Astrocyte (in vitro differentiated cells and primary cell): Measurements from ENCODE around the gene DDT. TPM values are rescaled to one million over a fixed set of nuclear protein-coding genes. Genes with fewer than 3 reads are reported as not detected.

Experiments used
- DNase-seq: peaks from one replicate; pipeline ENCODE4 v3.0.0-alpha.2; 2010; ENCODE audit warnings: low read depth
- FAIRE-seq: peaks from 2 replicates; lab custom pipeline; 2011; peaks lifted over from hg19 to GRCh38; lab: Jason Lieb, UNC
- H2AFZ ChIP-seq: 2 replicates; pipeline ENCODE4 v1.6.0; 2012; ENCODE audit warnings: low read depth, low read length, inconsistent platforms
- H3K27ac ChIP-seq: 2 replicates; pipeline ENCODE4 v1.5.1; 2011; ENCODE audit warnings: low read depth, low read length, inconsistent platforms
- H3K27me3 ChIP-seq: 2 replicates; pipeline ENCODE4 v1.6.0; 2011; ENCODE audit warnings: low read length, inconsistent platforms; ENCODE audit not compliant: insufficient read depth
- H3K36me3 ChIP-seq: 2 replicates; pipeline ENCODE4 v1.5.1; 2011; ENCODE audit warnings: low read length, inconsistent platforms; ENCODE audit not compliant: insufficient read depth
- H3K4me1 ChIP-seq: 2 replicates; pipeline ENCODE4 v1.5.1; 2011; ENCODE audit warnings: low read length, inconsistent platforms; ENCODE audit not compliant: insufficient read depth
- H3K4me2 ChIP-seq: 2 replicates; pipeline ENCODE4 v1.6.0; 2012; ENCODE audit warnings: low read length, inconsistent platforms
- H3K4me3 ChIP-seq: 2 replicates; pipeline ENCODE4 v1.5.1; 2011; ENCODE audit warnings: low read depth, mild to moderate bottlenecking, low read length, inconsistent platforms; ENCODE audit not compliant: insufficient read depth
- H3K79me2 ChIP-seq: 2 replicates; pipeline ENCODE4 v1.6.0; 2012; ENCODE audit warnings: mild to moderate bottlenecking, low read length, inconsistent platforms; ENCODE audit not compliant: insufficient read depth
- H3K9ac ChIP-seq: 2 replicates; pipeline ENCODE4 v1.6.0; 2012; ENCODE audit warnings: mild to moderate bottlenecking, low read length, inconsistent platforms
- H3K9me3 ChIP-seq: 2 replicates; pipeline ENCODE4 v1.5.1; 2012; ENCODE audit warnings: low read depth, mild to moderate bottlenecking, low read length, inconsistent platforms; ENCODE audit not compliant: insufficient read depth
- H4K20me1 ChIP-seq: 2 replicates; pipeline ENCODE4 v1.6.0; 2012; ENCODE audit warnings: low read length, inconsistent platforms; ENCODE audit not compliant: insufficient read depth
- H3K27ac Mint-ChIP-seq: one replicate; pipeline ENCODE4 v1.8.0; 2021; ENCODE audit warnings: mild to moderate bottlenecking, mixed read lengths; ENCODE audit not compliant: unreplicated experiment
- H3K27me3 Mint-ChIP-seq: one replicate; pipeline ENCODE4 v1.8.0; 2021; ENCODE audit warnings: low read depth, mixed read lengths; ENCODE audit not compliant: unreplicated experiment
- H3K36me3 Mint-ChIP-seq: one replicate; pipeline ENCODE4 v1.8.0; 2021; ENCODE audit warnings: low read depth, mixed read lengths; ENCODE audit not compliant: unreplicated experiment
- H3K4me1 Mint-ChIP-seq: one replicate; pipeline ENCODE4 v1.8.0; 2021; ENCODE audit warnings: low read depth, mixed read lengths; ENCODE audit not compliant: unreplicated experiment
- H3K4me3 Mint-ChIP-seq: one replicate; pipeline ENCODE4 v1.8.0; 2021; ENCODE audit warnings: mild to moderate bottlenecking, moderate library complexity, mixed read lengths; ENCODE audit not compliant: unreplicated experiment
- H3K9me3 Mint-ChIP-seq: one replicate; pipeline ENCODE4 v1.8.0; 2021; ENCODE audit warnings: mild to moderate bottlenecking, mixed read lengths; ENCODE audit not compliant: unreplicated experiment
- EZH2 ChIP-seq: IDR thresholded peaks from 2 replicates; pipeline ENCODE4 v1.6.1; 2012; ENCODE audit warnings: mild to moderate bottlenecking, low read length, inconsistent platforms; ENCODE audit not compliant: insufficient read depth
- total RNA-seq: library from RNA; stranded (reverse); gene quantifications from 2 replicates; pipeline ENCODE4 v1.2.1, GENCODE V29; 2021
- TF ChIP-seq, protein P1 (sequence below): IDR thresholded peaks from 2 replicates; pipeline ENCODE4 v1.5.1; 2011; ENCODE audit warnings: low read depth, mild to moderate bottlenecking, inconsistent platforms, low read length, moderate library complexity; ENCODE audit not compliant: insufficient read depth

The DDT gene
- total RNA-seq, 1 donor from 2014 or later, result 78.9 TPM

DNA sequence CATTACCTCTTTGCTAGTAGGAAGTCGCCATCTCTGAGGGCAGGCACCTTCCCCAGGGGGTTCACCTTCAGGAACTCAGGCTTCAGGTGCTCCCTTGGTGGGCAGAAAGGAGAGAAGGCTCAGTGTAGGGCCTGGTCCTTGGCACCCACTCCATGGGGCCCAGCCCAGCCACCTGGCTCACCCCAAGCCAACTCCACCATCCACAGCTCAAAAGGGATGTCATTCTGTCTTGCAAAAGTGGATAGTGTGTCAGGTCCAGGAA is 33.7 kb upstream of the DDT start:
- Histone ChIP-seq H3K79me2 (peaks cover 14% of the 10 kb centered on the region), H3K4me2 (no peak overlapping the region), H3K9ac (no peak overlapping the region), H3K36me3 (no peaks in the 10 kb centered on the region), H2AFZ (no peak overlapping the region), H3K27me3 (no peaks in the 10 kb centered on the region), H3K27ac (no peak overlapping the region), H4K20me1 (peaks cover 5% of the 10 kb centered on the region), H3K4me3 (no peak overlapping the region), H3K9me3 (no peaks in the 10 kb centered on the region), H3K4me1 (peaks cover 12% of the 10 kb centered on the region)
- H3K27me3 Mint-ChIP-seq, result peaks cover 21% of the 10 kb centered on the region
- TF ChIP-seq, protein P1, sequence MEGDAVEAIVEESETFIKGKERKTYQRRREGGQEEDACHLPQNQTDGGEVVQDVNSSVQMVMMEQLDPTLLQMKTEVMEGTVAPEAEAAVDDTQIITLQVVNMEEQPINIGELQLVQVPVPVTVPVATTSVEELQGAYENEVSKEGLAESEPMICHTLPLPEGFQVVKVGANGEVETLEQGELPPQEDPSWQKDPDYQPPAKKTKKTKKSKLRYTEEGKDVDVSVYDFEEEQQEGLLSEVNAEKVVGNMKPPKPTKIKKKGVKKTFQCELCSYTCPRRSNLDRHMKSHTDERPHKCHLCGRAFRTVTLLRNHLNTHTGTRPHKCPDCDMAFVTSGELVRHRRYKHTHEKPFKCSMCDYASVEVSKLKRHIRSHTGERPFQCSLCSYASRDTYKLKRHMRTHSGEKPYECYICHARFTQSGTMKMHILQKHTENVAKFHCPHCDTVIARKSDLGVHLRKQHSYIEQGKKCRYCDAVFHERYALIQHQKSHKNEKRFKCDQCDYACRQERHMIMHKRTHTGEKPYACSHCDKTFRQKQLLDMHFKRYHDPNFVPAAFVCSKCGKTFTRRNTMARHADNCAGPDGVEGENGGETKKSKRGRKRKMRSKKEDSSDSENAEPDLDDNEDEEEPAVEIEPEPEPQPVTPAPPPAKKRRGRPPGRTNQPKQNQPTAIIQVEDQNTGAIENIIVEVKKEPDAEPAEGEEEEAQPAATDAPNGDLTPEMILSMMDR, result no peak
- TF ChIP-seq EZH2, result no peak
- peaks cover 4% of the 10 kb centered on the region for H3K4me1 Mint-ChIP-seq
- no peak overlapping the region for H3K27ac Mint-ChIP-seq
- no peaks in the 10 kb centered on the region for H3K9me3 Mint-ChIP-seq
- no peak for DNase-seq
- H3K4me3 Mint-ChIP-seq, result no peak overlapping the region
- no peak for FAIRE-seq
- peaks cover 1% of the 10 kb centered on the region for H3K36me3 Mint-ChIP-seq

DNA sequence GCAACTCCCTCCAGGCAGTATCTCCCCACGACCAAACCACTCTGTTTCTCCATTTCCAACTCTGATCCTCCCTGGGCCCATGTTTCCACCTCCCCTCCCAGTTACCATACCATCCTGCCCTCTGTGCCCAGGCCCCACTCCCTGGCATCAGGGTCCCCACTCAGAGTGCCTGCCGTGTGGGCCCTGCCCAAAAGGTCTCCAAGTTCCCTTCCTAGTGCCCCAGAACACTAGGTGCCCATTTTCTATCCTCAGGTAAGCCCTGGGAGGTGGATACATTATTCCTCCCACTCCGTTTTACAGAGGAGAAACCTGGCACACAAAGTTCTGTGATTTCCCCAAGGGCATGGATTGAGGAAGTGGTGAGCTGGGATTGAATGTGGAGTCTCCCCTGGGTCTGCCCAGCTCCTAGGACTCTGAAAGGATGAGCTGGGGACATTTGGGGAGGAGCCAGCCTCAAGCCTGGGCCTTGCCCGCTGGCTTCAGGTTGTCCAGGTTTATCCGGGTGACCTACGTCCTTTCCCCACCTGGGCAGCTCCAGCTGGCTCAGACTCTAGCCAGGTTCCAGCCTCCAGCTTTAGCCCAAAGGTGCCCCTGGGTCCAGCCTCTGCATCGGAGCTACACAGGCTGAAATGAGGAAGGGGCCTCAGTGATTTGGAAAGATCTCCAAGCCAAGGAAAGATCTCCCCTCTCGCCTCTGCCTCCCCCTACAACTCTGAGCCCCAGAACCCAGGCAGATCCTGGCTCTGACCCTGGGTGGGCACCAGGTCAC is 33.2 kb upstream of the DDT start:
- Mint-ChIP-seq H3K36me3 (peaks cover 1% of the 10 kb centered on the region), H3K27ac (no peak overlapping the region)

DNA sequence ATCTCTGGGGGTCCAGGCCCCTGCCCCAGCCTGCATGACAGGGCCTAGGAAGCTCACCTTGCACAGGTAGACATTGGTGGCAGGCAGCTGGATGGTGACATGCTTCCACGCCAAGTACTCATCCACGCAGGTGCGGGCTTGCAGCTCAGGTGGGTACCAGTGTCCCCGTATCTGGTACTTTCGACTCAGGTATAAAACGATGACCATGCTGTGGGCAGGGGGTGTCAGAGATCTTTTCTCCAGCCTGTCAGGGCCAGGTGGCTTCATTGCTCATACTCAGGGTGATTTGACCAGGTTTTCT is 32.6 kb upstream of the DDT start:
- H3K36me3 Mint-ChIP-seq, result no peaks in the 10 kb centered on the region
- H3K79me2 ChIP-seq, result peaks cover 6% of the 10 kb centered on the region
- H3K4me3 Mint-ChIP-seq, result no peak overlapping the region
- DNase-seq (no peak), FAIRE-seq (no peak)
- H3K4me1 ChIP-seq, result peaks cover 4% of the 10 kb centered on the region
- H3K27ac Mint-ChIP-seq, result no peak overlapping the region
- H3K27me3 Mint-ChIP-seq, result peaks cover 26% of the 10 kb centered on the region
- H3K27me3 ChIP-seq, result no peaks in the 10 kb centered on the region
- TF ChIP-seq, protein P1, result no peak
- no peak for TF ChIP-seq EZH2
- H3K9ac ChIP-seq, result no peak overlapping the region
- H2AFZ ChIP-seq, result no peak overlapping the region
- no peaks in the 10 kb centered on the region for H3K9me3 Mint-ChIP-seq
- no peaks in the 10 kb centered on the region for H4K20me1 ChIP-seq
- no peak overlapping the region for H3K4me2 ChIP-seq
- H3K4me1 Mint-ChIP-seq, result no peaks in the 10 kb centered on the region
- no peak overlapping the region for H3K4me3 ChIP-seq
- no peaks in the 10 kb centered on the region for H3K9me3 ChIP-seq
- no peaks in the 10 kb centered on the region for H3K36me3 ChIP-seq
- H3K27ac ChIP-seq, result no peak overlapping the region

More for the DNA sequence above, 33.2 kb upstream of the DDT start:
- FAIRE-seq (no peak), DNase-seq (no peak)
- peaks cover 21% of the 10 kb centered on the region for H3K27me3 Mint-ChIP-seq
- no peak for TF ChIP-seq EZH2
- TF ChIP-seq, protein P1, result no peak
- peaks cover 9% of the 10 kb centered on the region for H3K4me1 ChIP-seq
- H3K9me3 ChIP-seq, result no peaks in the 10 kb centered on the region
- H3K27me3 ChIP-seq, result no peaks in the 10 kb centered on the region
- H3K9ac ChIP-seq, result no peak overlapping the region
- H3K4me2 ChIP-seq, result no peak overlapping the region
- no peak overlapping the region for H3K27ac ChIP-seq
- no peak overlapping the region for H3K4me3 Mint-ChIP-seq
- no peaks in the 10 kb centered on the region for H3K36me3 ChIP-seq
- peaks cover 3% of the 10 kb centered on the region for H3K4me1 Mint-ChIP-seq
- H3K9me3 Mint-ChIP-seq, result no peaks in the 10 kb centered on the region
- peaks cover 12% of the 10 kb centered on the region for H3K79me2 ChIP-seq
- no peak overlapping the region for H2AFZ ChIP-seq
- H4K20me1 ChIP-seq, result peaks cover 3% of the 10 kb centered on the region
- H3K4me3 ChIP-seq, result no peak overlapping the region
